HepG2 (cell line): ENCODE results near the gene POLA2. TPM values are rescaled to one million over a fixed set of nuclear protein-coding genes. Genes with fewer than 3 reads are reported as not detected.

ENCODE experiments used
- ATAC-seq: fragments of 200-7000 bp; cut with Tn5 transposase; 3 replicates; pipeline ENCODE4 v1.9.1; 2020; ENCODE audit warnings: mild to moderate bottlenecking, moderate library complexity
- BruUV-seq: library from RNA; stranded (reverse); fragments of 400-500 nt; replicated peaks from 2 replicates; lab custom pipeline; 2021; lab: Mats Ljungman, UMichigan
- CTCF ChIA-PET: fragments of 300-600 bp; formaldehyde crosslinking; extraction: SDS; loops from one replicate; lab custom pipeline; 2021; ENCODE audit warnings: low total read pairs, inconsistent platforms, low intra/inter-chr PET ratio; lab: Yijun Ruan, JAX
- POLR2A ChIA-PET: fragments of 350-600 bp; sonication (Branson Sonifier 250); formaldehyde crosslinking; loops from one replicate; lab custom pipeline; 2020; ENCODE audit warnings: antibody characterized with exemption, inconsistent platforms; lab: Yijun Ruan, JAX
- DNase-seq: peaks from one replicate; pipeline ENCODE4 v3.0.0-alpha.2; 2015; ENCODE audit warnings: low spot score
- FAIRE-seq: peaks from 3 replicates; lab custom pipeline; 2011; peaks lifted over from hg19 to GRCh38; lab: Jason Lieb, UNC
- H2AFZ ChIP-seq: one replicate; pipeline ENCODE4 v1.6.1; 2011; ENCODE audit warnings: low read length, inconsistent platforms
- H3K27ac ChIP-seq: fragments of 300-600 bp; 3 replicates; pipeline ENCODE4 v1.8.0; 2011; ENCODE audit warnings: mixed run types, mild to moderate bottlenecking, mixed read lengths, low read length, inconsistent platforms; ENCODE audit not compliant: insufficient read depth; ENCODE audit errors: extremely low read length
- H3K27me3 ChIP-seq, 2 experiments: fragments of 200-600 bp in 1 of 2; 2 replicates in 1 of 2; 3 replicates in 1 of 2; pipeline versions ENCODE4 v1.6.0 to v1.8.0; 2011; ENCODE audit warnings: low read length in 2 of 2, mild to moderate bottlenecking in 2 of 2, moderate library complexity in 2 of 2, inconsistent platforms in 1 of 2; ENCODE audit not compliant: insufficient read depth in 2 of 2, control insufficient read depth in 1 of 2
- H3K36me3 ChIP-seq, 2 experiments: fragments of 200-600 bp in 1 of 2; replicated peaks in 1 of 2; 2 replicates in 1 of 2; 3 replicates in 1 of 2; pipeline versions ENCODE4 v1.5.1 to v1.8.0; 2011; ENCODE audit warnings: low read length in 2 of 2, inconsistent platforms in 1 of 2; ENCODE audit not compliant: insufficient read depth in 2 of 2, control insufficient read depth in 1 of 2
- H3K4me1 ChIP-seq: 2 replicates; pipeline ENCODE4 v1.5.1; 2012; ENCODE audit warnings: low read length, inconsistent platforms; ENCODE audit not compliant: insufficient read depth
- H3K4me2 ChIP-seq: 2 replicates; pipeline ENCODE4 v1.6.0; 2011; ENCODE audit warnings: low read depth, low read length, inconsistent platforms
- H3K4me3 ChIP-seq, 3 experiments: fragments of 200-600 bp in 1 of 3; sonication (generic), shearing (Covaris generic) in 1 of 3; replicated peaks in 1 of 3; 2 replicates each; pipeline ENCODE4 v1.5.1; 2011 to 2016; ENCODE audit warnings: low read length in 3 of 3, inconsistent platforms in 2 of 3, low read depth in 2 of 3, mild to moderate bottlenecking in 2 of 3, control low read depth in 1 of 3, mixed read lengths in 1 of 3; ENCODE audit not compliant: insufficient read depth in 1 of 3
- H3K79me2 ChIP-seq: one replicate; pipeline ENCODE4 v1.6.1; 2011; ENCODE audit warnings: low read length, inconsistent platforms; ENCODE audit not compliant: insufficient read depth
- H3K9ac ChIP-seq: 2 replicates; pipeline ENCODE4 v1.6.0; 2011; ENCODE audit warnings: mild to moderate bottlenecking, low read depth, low read length, inconsistent platforms; ENCODE audit not compliant: insufficient read depth
- H3K9me3 ChIP-seq: 2 replicates; pipeline ENCODE4 v1.5.1; 2012; ENCODE audit warnings: mild to moderate bottlenecking, low read length
- H4K20me1 ChIP-seq: 2 replicates; pipeline ENCODE4 v1.6.0; 2011; ENCODE audit warnings: inconsistent platforms, mild to moderate bottlenecking, low read length, moderate library complexity; ENCODE audit not compliant: insufficient read depth
- ARID2 ChIP-seq: sonication (generic); formaldehyde crosslinking; IDR thresholded peaks from 2 replicates; pipeline ENCODE4 v1.8.1; 2022; ENCODE audit warnings: mild to moderate bottlenecking, missing genetic modification reagents, borderline replicate concordance
- IKZF4 ChIP-seq: sonication (generic); formaldehyde crosslinking; IDR thresholded peaks from 2 replicates; pipeline ENCODE4 v1.5.1; 2020; ENCODE audit warnings: borderline replicate concordance, mild to moderate bottlenecking, low read depth, missing genetic modification reagents; ENCODE audit errors: not compliant biosample characterization
- ISX ChIP-seq: sonication (generic); formaldehyde crosslinking; conservative IDR thresholded peaks from 2 replicates; pipeline ENCODE4 v1.5.0; 2020; ENCODE audit warnings: missing genetic modification reagents
- MED13 ChIP-seq: sonication (generic); formaldehyde crosslinking; IDR thresholded peaks from 2 replicates; pipeline ENCODE4 v1.5.0; 2020; ENCODE audit warnings: missing genetic modification reagents
- NFE2 ChIP-seq: sonication (generic); formaldehyde crosslinking; IDR thresholded peaks from 2 replicates; pipeline ENCODE4 v1.4.0; 2020; ENCODE audit warnings: missing genetic modification reagents
- RFXAP ChIP-seq: sonication (generic); formaldehyde crosslinking; IDR thresholded peaks from 2 replicates; pipeline ENCODE4 v1.4.0; 2020; ENCODE audit warnings: missing genetic modification reagents, borderline replicate concordance
- U2AF2 ChIP-seq: fragments of 200-400 bp; formaldehyde crosslinking; IDR thresholded peaks from 2 replicates; pipeline ENCODE4 v1.6.1; 2017; ENCODE audit warnings: low read depth, mild to moderate bottlenecking, low read length
- ZFP36L1 ChIP-seq: sonication (generic); formaldehyde crosslinking; IDR thresholded peaks from 2 replicates; pipeline ENCODE4 v1.8.0; 2022; ENCODE audit warnings: mild to moderate bottlenecking, missing genetic modification reagents, moderate library complexity
- ZNF253 ChIP-seq: sonication (generic); formaldehyde crosslinking; IDR thresholded peaks from 2 replicates; pipeline ENCODE4 v1.8.0; 2022; ENCODE audit warnings: mild to moderate bottlenecking, missing genetic modification reagents, borderline replicate concordance
- ZNF331 ChIP-seq: sonication (generic); formaldehyde crosslinking; IDR thresholded peaks from 2 replicates; pipeline ENCODE4 v1.4.0; 2020; ENCODE audit warnings: missing genetic modification reagents
- ZNF563 ChIP-seq: sonication (generic); formaldehyde crosslinking; IDR thresholded peaks from 2 replicates; pipeline ENCODE4 v1.8.0; 2022; ENCODE audit warnings: mild to moderate bottlenecking, moderate library complexity, missing genetic modification reagents
- WGBS: methylation state at CpG from one replicate; pipeline ENCODE4 v1.1.6; 2017; ENCODE audit warnings: low lambda C conversion rate; 5-methylcytosine and 5-hydroxymethylcytosine counted together
- in situ Hi-C: cut with HindIII; loops from 2 replicates; pipeline ENCODE4 v1.10.0; 2017; ENCODE audit warnings: low pct_unique_long_range_greater_than_20kb; ENCODE audit not compliant: extremely low pct_ligation_motif_present
- intact Hi-C: fragments of 100-400 bp; cut with micrococcal nuclease; formaldehyde crosslinking; loops from one replicate; pipeline ENCODE4 v1.10.0; 2022; ENCODE audit not compliant: unreplicated experiment
- polyA plus RNA-seq, 8 experiments: library from polyadenylated mRNA; depleted of rRNA in 3 of 8; stranded (reverse) in 7 of 8; unstranded in 1 of 8; fragments of >200 nt; fragmentation: Illumina TruSeq in 4 of 8; extraction: Trizol in 4 of 8; gene quantifications; 2 replicates each; pipeline versions ENCODE4 v1.2.1 to v1.2.3, GENCODE V29; 2011 to 2016; ENCODE audit warnings: low read depth in 4 of 8, missing spikeins in 1 of 8, mixed read lengths in 1 of 8; ENCODE audit not compliant: insufficient read depth in 1 of 8
- total RNA-seq, 5 experiments: library from RNA; depleted of rRNA; stranded (reverse); fragments of >200 nt; fragmentation: Illumina TruSeq; extraction: Trizol; gene quantifications; 2 replicates each; pipeline ENCODE4 v1.2.3, GENCODE V29; 2016; ENCODE audit warnings: low read depth in 1 of 5
- TF ChIP-seq, protein P1 (sequence below): IDR thresholded peaks from 2 replicates; pipeline ENCODE4 v1.6.1; 2016; ENCODE audit warnings: low read depth, control low read depth
- TF ChIP-seq, protein P2 (sequence below): sonication (generic); formaldehyde crosslinking; IDR thresholded peaks from 2 replicates; pipeline ENCODE4 v1.5.0; 2020; ENCODE audit warnings: missing genetic modification reagents
- TF ChIP-seq, protein P3 (sequence below): sonication (generic); formaldehyde crosslinking; IDR thresholded peaks from 2 replicates; pipeline ENCODE4 v1.9.0; 2021; ENCODE audit warnings: missing genetic modification reagents, borderline replicate concordance
- TF ChIP-seq, protein P4 (sequence below): sonication (generic); formaldehyde crosslinking; IDR thresholded peaks from 2 replicates; pipeline ENCODE4 v1.5.0; 2020; ENCODE audit warnings: mild to moderate bottlenecking, missing genetic modification reagents

Gene POLA2
- total and polyA plus RNA-seq, 2 of the 13 experiments (the other 11 are each of a cell fraction or from before 2014, with no cell fraction given): 9.7 to 15.6 TPM

DNA sequence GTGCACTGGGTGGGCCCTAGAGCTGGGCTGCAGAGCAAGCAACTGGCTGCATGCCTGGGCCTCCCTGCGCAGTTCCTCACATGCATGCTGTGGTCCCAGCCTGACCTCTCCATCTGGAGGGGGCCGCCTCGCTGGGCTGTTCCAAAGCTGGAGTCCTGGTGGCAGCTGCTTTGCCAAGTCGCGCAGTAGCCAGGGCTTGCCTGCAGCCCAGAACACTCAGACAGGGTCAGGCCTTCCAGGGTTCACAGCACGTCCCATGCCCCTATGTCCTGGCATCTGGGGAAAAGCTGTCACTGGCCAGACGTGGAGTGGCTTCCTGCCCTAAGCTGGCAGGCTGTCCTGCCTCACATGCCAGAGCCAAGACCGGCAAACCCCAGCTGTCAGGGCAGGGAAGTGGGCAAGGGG lies 36.4 kb downstream of the POLA2 start (continued):
- TF ChIP-seq, protein P1, sequence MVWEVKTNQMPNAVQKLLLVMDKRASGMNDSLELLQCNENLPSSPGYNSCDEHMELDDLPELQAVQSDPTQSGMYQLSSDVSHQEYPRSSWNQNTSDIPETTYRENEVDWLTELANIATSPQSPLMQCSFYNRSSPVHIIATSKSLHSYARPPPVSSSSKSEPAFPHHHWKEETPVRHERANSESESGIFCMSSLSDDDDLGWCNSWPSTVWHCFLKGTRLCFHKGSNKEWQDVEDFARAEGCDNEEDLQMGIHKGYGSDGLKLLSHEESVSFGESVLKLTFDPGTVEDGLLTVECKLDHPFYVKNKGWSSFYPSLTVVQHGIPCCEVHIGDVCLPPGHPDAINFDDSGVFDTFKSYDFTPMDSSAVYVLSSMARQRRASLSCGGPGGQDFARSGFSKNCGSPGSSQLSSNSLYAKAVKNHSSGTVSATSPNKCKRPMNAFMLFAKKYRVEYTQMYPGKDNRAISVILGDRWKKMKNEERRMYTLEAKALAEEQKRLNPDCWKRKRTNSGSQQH (CRISPR knock-in tag): no peak
- TF ChIP-seq ISX (CRISPR knock-in tag) (no peak), ZFP36L1 (CRISPR knock-in tag) (no peak), ZNF253 (CRISPR knock-in tag) (no peak), NFE2 (CRISPR knock-in tag) (no peak)
- TF ChIP-seq, protein P2, sequence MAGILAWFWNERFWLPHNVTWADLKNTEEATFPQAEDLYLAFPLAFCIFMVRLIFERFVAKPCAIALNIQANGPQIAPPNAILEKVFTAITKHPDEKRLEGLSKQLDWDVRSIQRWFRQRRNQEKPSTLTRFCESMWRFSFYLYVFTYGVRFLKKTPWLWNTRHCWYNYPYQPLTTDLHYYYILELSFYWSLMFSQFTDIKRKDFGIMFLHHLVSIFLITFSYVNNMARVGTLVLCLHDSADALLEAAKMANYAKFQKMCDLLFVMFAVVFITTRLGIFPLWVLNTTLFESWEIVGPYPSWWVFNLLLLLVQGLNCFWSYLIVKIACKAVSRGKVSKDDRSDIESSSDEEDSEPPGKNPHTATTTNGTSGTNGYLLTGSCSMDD (CRISPR knock-in tag): no peak

DNA sequence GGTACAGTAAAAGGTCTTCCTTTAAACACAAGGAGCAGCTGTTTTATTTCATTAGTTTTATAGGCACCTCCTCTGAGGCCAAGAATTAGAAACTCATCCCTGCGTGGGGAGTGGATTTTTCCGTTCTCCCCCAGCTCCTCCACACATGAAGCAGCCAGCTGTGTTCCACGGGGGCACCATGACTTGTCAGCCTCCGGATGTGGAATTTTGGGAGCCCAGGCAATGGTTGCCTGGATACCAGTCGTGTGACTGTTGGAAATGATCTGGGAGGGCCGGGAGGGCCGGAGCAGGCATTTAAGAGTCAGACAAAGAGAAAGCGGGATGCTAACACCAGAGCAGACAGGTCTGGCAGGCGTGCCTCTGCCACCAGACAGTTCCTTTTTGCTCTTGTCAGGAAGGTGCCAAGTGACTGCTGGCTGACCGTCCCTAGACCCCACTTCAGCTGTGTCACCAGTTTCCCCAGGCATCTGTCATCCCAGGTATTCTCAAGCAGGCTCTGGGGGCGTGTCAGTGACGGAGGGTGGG lies 37.0 kb downstream of the POLA2 start:
- H3K4me1 ChIP-seq: peaks cover 38% of the 10 kb centered on the region
- H3K4me3 ChIP-seq: no peak overlapping the region
- H4K20me1 ChIP-seq: no peaks in the 10 kb centered on the region
- H3K4me2 ChIP-seq: no peak overlapping the region
- CTCF ChIA-PET: no interaction called here
- in situ Hi-C loops (no loop called here), intact Hi-C loops (no loop called here)
- peaks cover 17 to 27% of the 10 kb centered on the region in 2 experiments for H3K36me3 ChIP-seq
- BruUV-seq: no TSS peak
- no peaks in the 10 kb centered on the region for H3K27me3 ChIP-seq
- WGBS: over 99% methylated on average over 12 of the region's 12 CpGs
- no peaks in the 10 kb centered on the region for H3K9me3 ChIP-seq
- POLR2A ChIA-PET: interaction anchor here (1.4 kb wide), 1 partner anchor 12 kb away, joined by 4 read pairs; no protein-coding TSS in a partner anchor
- ATAC-seq (no peak), DNase-seq (no peak), FAIRE-seq (no peak)
- H3K9ac ChIP-seq: no peak overlapping the region
- H3K79me2 ChIP-seq: no peaks in the 10 kb centered on the region
- no peak overlapping the region for H3K27ac ChIP-seq
- no peak overlapping the region for H2AFZ ChIP-seq
- TF ChIP-seq, protein P3, sequence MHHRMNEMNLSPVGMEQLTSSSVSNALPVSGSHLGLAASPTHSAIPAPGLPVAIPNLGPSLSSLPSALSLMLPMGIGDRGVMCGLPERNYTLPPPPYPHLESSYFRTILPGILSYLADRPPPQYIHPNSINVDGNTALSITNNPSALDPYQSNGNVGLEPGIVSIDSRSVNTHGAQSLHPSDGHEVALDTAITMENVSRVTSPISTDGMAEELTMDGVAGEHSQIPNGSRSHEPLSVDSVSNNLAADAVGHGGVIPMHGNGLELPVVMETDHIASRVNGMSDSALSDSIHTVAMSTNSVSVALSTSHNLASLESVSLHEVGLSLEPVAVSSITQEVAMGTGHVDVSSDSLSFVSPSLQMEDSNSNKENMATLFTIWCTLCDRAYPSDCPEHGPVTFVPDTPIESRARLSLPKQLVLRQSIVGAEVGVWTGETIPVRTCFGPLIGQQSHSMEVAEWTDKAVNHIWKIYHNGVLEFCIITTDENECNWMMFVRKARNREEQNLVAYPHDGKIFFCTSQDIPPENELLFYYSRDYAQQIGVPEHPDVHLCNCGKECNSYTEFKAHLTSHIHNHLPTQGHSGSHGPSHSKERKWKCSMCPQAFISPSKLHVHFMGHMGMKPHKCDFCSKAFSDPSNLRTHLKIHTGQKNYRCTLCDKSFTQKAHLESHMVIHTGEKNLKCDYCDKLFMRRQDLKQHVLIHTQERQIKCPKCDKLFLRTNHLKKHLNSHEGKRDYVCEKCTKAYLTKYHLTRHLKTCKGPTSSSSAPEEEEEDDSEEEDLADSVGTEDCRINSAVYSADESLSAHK (CRISPR knock-in tag): no peak
- TF ChIP-seq ZNF563 (CRISPR knock-in tag) (no peak), ARID2 (CRISPR knock-in tag) (no peak), ZNF331 (CRISPR knock-in tag) (no peak), MED13 (CRISPR knock-in tag) (no peak), RFXAP (CRISPR knock-in tag) (no peak), IKZF4 (no peak), U2AF2 (no peak)
- TF ChIP-seq, protein P4, sequence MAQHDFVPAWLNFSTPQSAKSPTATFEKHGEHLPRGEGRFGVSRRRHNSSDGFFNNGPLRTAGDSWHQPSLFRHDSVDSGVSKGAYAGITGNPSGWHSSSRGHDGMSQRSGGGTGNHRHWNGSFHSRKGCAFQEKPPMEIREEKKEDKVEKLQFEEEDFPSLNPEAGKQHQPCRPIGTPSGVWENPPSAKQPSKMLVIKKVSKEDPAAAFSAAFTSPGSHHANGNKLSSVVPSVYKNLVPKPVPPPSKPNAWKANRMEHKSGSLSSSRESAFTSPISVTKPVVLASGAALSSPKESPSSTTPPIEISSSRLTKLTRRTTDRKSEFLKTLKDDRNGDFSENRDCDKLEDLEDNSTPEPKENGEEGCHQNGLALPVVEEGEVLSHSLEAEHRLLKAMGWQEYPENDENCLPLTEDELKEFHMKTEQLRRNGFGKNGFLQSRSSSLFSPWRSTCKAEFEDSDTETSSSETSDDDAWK (CRISPR knock-in tag): no peak
